ENCODE measurements around the gene PRKN. TPM values are rescaled to one million over a fixed set of nuclear protein-coding genes. Genes with fewer than 3 reads are reported as not detected.

Gene PRKN
- total and polyA plus RNA-seq, 9 of the 15 experiments (the other 6 are each of a cell fraction or from before 2014, with no cell fraction given), result 0.03 to 0.96 (median 0.15) TPM; not detected in 2

- TF ChIP-seq ZNF280B (CRISPR knock-in tag; IDR thresholded peaks at IDR 0.05) (no peak), FOXO4 (CRISPR knock-in tag; IDR thresholded peaks at IDR 0.05) (no peak), HNRNPUL1 (IDR thresholded peaks at IDR 0.05; ENCODE audit: low read length) (no peak)
These were observed 155.3 kb downstream of the PRKN start (continued) for GRCh38 chr6:162572240-162572639.

- CTCF ChIA-PET (ENCODE audit: low intra/inter-chr PET ratio), result no interaction called here
- Histone ChIP-seq H3K79me2 (ENCODE audit: control insufficient read depth, insufficient read depth, low read length) (no peaks in the 10 kb centered on the region), H3K27ac (ENCODE audit: extremely low read depth, low read depth, low read length) (no peak overlapping the region), H3K4me2 (ENCODE audit: insufficient read depth, low read length) (no peak overlapping the region), H3K9ac (ENCODE audit: insufficient read depth in 1 of 2, low read depth in 2 of 2, low read length in 2 of 2) (no peak overlapping the region), H3K4me3 (no peak overlapping the region), H3K9me3 (replicated peaks; ENCODE audit: control insufficient read depth, insufficient read depth, low read depth, low read length) (no peaks in the 10 kb centered on the region), H3K4me1 (replicated peaks in 1 of 2; ENCODE audit: control insufficient read depth in 2 of 2, insufficient read depth in 2 of 2, low read length in 2 of 2) (no peaks in the 10 kb centered on the region), H3K36me3 (ENCODE audit: control insufficient read depth, insufficient read depth, low read length) (no peaks in the 10 kb centered on the region), H2AFZ (ENCODE audit: low read depth, low read length) (no peak overlapping the region), H3K27me3 (ENCODE audit: control insufficient read depth in 2 of 2, insufficient read depth in 2 of 2, low read length in 2 of 2) (no peaks in the 10 kb centered on the region), H4K20me1 (replicated peaks; ENCODE audit: control insufficient read depth, insufficient read depth, low read length) (no peaks in the 10 kb centered on the region), H3K9me1 (ENCODE audit: control insufficient read depth, insufficient read depth, low read length) (no peaks in the 10 kb centered on the region)
- POLR2A ChIA-PET, result no interaction called here
- in situ Hi-C loops (cut with MboI) (no loop called here), intact Hi-C loops (cut with micrococcal nuclease) (no loop called here)
- 2% methylated on average over 7 of the region's 7 CpGs for WGBS (ENCODE audit: insufficient coverage, low coverage, missing lambda C conversion rate)
- DNase-seq (ENCODE audit: extremely low read depth in 1 of 4, low spot score in 3 of 4), result no peak
- BruUV-seq (replicated peaks), result no TSS peak
- ATAC-seq, result no peak
- no peak for FAIRE-seq
- TF ChIP-seq DPF2 (IDR thresholded peaks at IDR 0.05) (no peak), JUN (IDR thresholded peaks at IDR 0.05; ENCODE audit: borderline replicate concordance, low read depth, low read length) (no peak), JUN (CRISPR knock-in tag; IDR thresholded peaks at IDR 0.05; ENCODE audit: borderline replicate concordance) (no peak)
These were observed 159.3 kb downstream of the PRKN start for GRCh38 chr6:162568266-162568665.
